ENCODE measurements around the gene MPST.

GRCh38 chr22:37007651-37008050, 11.9 kb upstream of the MPST start:
- no peak for TF ChIP-seq CTCF (IDR thresholded peaks at IDR 0.05; ENCODE audit: low read depth, low read length)
- no peak for TF ChIP-seq EZH2phosphoT487 (IDR thresholded peaks at IDR 0.05; ENCODE audit: low read depth)

Data from OCI-LY3 (cell line).